ENCODE results near the gene COL1A1.

The COL1A1 gene

DNA sequence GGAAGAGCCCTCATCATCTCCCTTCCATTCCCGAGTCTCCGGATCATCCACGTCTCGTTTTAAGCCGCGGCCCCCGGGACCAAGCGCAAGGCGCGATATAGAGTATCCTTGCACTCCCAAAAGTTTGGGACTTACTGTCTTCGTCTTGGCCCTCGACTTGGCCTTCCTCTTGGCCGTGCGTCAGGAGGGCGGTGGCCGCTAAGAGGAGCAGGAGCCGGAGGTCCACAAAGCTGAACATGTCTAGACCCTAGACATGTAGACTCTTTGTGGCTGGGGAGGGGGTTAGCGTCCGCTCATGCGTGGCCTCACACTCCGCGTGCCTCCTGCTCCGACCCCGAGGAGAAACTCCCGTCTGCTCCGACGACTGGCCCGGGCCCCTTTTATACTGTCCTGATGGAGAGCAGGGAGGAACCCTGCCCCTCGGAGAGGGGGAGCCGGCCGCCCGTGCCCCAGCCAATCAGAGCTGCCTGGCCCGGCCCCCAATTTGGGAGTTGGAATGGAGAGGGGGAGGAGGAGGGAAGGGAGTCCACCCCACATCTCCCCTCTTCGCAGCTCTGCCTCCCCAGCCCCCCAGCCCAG, at the start of gene COL1A1:
TSS of gene COL1A1 (minus strand) at position 356 of the 579 bp plus-strand sequence. CDS start at position 238, 118 bp downstream.
- no peak for DNase-seq (ENCODE audit: low spot score)

DNA sequence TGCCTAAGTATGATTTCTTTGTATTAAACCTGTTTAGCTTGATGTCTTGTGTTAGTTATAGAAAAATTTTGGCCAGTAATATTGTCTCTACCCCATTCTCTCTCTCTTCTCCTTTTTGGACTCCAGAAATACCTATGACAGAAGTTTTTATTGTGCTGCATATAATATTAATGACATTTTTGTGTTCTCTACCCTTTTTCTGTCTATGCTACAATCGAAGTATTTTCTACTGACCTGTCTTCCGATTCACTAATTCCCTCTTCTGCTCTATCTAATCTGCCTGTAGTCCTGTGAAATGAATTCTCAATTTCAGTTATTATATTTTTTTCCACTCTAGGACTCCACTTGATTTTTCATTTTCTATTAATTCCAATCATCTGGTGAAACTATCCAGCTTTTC, 46.8 kb upstream of the COL1A1 start:
- no peak for DNase-seq (ENCODE audit: low spot score)

DNA sequence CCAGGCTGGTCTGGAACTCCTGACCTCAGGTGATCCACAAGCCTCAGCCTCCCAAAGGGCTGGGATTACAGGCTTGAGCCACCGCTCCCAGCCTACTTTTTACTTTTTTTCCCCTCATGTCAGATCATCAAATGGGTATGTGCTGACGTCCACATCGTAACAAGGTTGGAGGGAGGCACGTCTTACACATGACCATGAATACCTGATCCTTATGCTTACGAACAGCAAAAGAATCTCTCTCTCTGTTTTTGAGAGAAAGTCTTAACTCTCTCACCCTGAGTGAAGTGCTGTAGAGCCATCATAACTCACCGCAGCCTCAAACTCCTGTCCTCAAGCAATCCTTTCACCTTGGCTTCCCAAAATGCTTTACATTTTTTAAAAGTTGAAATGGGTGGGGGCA, 43.3 kb upstream of the COL1A1 start:
- no peak for DNase-seq (ENCODE audit: low spot score)

DNA sequence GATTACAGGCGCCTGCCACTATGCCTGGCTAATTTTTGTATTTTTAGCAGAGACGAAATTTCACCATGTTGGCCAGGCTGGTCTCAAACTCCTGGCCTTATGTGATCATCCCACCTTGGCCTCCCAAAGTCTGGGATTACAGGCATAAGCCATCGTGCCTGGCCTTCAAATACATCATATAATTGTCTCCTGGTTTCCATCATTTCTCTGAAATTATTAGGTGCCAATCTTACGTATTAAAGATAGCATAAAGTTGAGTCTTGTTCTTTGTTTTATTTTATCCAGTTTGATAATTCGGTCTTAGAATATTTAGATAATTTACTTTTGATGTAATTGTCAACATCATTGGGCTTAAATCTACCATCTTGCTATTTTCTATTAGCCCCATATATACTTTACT, 40.0 kb upstream of the COL1A1 start:
- no peak for DNase-seq (ENCODE audit: low spot score)

DNA sequence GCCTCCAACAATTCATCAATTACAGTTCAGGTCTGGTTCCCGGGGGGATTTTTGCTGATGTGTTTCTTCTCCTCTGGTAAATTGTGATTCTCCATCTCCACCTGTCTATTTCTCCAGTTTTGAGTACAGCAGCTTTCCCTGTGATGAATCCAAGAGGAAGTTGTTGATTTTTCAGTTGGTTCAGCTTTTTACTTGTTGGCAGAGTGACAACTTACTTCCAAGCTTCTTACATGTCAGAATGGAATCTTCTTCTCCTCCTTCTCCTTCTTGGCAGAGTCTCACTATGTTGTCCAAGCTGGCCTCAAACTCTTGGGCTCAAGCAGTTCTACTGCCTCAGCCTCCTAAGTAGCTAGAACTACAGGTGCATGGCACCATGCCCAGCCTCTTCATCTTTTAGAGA, 39.4 kb upstream of the COL1A1 start:
- no peak for DNase-seq (ENCODE audit: low spot score)

DNA sequence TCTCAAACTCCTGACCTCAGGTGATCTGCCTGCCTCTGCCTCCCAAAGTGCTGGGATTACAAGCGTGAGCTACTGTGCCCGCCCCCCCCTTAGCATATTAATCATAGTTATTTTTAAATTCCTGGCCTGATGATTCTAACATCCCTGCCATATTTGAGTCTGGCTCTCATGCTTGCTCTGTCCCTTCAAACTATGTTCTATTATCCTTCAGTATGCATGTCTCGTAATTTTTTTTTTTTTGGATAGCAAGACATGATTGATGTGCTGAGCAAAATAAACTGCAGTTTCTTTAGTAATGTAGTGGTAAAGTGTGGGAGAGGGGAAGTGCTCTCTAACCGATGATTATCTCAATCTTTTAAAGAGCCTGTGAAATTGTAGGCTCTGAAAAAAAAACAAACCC, 38.5 kb upstream of the COL1A1 start:
- DNase-seq (ENCODE audit: low spot score): no peak

DNA sequence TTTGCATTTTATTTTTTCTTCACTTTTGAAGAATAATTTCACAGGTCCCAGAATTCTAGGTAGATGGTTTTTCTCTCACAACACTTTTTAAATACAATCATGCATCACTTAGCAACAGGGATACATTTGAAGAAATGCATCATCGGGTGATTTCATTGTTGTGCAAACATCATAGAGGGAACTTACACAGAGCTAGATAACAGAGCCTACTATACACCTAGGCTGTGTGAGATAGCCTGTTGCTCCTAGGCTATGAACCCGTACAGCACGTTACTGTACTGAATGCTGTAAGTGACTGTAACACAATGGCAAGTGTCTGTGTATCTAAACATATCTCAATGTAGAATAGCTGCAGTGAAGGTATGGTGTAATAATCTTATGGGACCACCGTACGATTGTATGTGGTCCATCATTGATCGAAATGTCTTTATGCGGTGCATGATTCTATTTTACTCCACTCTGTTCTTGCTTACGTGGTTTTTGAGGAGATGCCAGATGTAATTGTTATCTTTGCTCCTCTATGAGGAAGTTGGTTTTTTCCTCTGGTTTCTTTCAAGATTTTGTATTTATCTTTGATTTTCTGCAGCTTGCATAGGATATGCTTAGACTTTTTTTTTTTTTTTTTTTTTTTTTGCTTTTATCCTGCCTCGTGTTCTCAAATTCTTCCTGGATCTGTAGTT, 37.3 kb upstream of the COL1A1 start:
- DNase-seq (ENCODE audit: low spot score): no peak

DNA sequence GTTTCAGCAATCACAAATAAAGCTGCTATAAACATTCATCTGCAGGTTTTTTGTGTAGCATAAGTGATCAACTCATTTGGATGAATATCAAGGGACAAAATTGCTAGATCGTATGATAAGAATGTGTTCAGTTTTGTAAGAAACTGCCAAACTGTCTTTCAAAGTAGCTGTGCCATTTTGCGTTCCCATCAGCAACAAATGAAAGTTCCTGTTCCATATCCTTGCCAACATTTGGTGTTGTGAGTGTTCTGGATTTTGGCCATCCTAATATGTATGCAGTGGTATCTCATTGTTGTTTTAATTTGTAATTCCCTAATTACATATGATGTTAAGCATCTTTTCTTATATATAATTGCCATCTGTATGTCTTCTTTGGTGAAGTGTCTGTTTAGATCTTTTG, 36.5 kb upstream of the COL1A1 start:
- no peak for DNase-seq (ENCODE audit: low spot score)

DNA sequence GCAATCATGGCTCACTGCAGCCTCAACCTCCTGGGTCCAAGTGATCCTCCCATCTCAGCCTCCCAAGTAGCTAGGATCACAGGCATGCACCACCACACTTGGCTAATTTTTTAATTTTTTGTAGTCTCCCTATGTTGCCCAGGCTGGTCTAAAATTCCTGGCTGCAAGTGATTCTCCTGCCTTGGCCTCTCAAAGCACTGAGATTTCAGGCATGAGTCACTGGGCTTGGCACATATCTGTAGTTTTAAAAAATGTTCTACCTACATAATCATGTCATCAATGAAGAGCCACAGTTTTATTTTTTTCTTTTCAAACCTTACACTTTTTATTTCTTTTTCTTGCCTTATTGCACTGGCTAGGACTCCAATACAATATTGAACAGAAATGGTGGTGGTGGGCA, 33.1 kb upstream of the COL1A1 start:
- no peak for DNase-seq (ENCODE audit: low spot score)

DNA sequence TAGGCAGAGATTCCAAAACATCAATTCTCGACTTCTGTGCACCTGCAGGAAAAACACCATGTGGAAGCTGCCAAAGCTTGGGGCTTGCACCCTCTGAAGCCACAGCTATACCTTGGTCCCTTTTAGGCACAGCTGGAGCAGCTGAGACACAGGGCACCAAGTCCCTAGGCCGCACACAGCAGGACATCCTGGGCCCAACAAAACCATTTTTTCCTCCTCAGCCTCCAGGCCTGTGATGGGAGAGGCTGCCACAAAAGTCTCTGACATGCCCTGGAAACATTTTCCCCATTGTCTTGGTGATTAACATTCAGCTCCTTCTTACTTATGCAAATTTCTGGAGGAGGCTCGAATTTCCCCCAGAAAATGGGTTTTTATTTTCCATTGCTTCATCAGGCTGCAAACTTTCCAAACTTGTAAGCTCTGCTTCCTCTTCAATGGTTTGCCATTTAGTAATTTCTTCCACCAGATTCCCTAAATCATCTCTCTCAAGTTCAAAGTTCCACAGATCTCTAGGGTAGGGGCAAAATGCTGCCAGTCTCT, 24.3 kb upstream of the COL1A1 start:
- no peak for DNase-seq (ENCODE audit: low spot score)

DNA sequence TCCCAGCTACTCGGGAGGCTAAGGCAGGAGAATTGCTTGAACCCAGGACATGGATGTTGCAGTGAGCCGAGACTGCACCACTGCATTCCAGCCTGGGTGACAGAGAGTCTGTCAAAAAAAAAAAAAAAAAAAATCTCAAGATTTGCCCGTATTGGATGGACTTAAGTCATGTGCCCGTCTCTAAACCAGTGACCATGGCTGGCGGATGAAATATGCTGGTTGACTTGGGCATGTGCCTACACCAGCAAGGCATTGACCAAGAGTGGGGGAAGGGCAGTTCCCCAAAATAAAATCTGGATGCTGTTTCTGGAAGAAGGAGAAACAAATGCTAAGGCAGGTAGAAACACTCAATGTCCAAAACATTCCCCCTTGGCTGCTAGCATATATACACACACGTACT, 21.5 kb upstream of the COL1A1 start:
- DNase-seq (ENCODE audit: low spot score): no peak

DNA sequence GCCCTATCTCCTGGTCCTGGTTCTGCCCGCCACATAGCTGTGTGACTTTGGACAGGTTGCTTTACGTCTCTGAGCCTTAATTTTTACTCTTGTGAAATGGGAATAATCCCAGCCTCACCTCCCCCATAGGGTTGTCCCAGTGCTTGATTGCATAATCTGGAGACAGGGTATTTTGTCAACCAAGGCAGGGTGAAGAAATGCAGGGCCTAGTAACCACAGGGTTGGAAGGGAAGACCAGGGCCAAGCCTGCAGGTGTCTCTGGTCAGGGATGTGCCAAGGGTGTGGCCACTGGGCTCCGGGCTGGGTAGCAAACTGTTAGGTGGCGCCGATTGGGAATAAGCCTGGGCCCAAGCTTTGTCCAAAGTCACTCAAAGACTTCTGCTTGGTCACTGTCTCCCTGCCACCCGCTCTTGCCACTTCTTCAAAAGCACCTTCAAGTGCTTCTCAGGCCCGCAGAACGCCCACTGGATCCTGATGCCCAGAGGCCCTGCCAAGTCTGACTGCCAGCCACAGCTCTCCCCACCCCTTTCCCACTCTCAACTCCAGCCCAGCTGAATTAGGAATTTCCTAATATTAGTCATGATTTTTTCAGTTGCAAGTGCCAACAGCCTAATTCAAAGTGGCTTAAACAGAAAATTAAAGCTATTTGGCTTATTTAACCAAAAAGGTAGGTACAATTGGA, 20.6 kb upstream of the COL1A1 start:
- DNase-seq (ENCODE audit: low spot score): no peak

DNA sequence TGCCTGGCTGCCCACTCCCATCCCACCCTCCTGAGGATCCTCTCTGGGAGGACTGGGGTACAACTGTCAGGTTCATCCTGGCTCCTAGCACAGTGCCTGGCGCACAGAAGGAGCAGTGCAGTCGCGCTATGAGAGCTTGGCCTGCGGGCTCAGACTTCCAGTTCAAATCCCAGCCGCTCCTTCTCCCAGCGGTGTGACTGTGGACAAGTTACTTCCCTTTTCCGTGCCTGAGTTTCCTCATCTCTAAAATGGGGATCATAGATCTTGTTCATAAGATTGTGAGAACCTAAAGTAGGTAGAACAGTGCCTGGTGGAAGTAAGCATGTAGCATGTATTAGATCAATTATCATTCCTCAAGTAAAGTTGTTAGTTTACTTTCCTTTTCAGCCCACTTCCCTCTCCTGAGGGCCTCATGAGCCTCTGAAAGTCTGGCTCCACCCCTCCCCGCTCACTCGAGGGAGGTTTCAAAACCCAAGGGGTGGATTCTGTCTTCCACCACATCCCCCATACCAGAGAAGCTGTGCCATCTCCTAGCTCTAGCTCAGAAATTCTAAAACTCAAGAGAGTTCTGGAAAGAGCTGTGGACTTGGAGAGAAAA, 19.9 kb upstream of the COL1A1 start:
- no peak for DNase-seq (ENCODE audit: low spot score)

DNA sequence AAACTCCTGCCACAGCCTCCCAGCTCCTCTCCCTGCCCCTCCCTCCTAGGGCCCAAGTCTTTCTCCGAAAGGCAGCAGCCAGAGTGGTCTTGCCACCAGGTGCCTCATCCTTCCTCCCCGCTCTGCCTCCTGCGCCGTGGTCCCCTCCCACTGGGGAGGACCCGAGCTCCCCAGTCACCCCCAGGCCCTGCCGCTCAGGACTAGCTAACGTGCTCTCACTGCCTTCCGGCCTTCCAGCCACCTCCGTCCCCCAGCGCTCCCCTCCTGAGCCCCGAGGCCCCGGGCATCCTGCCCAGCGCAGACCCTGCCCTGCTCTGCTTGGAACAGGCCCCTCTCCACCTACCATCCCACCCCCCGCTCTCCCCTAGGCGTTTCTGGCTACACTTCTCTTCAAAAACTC, 19.4 kb upstream of the COL1A1 start:
- no peak for DNase-seq (ENCODE audit: low spot score)

DNA sequence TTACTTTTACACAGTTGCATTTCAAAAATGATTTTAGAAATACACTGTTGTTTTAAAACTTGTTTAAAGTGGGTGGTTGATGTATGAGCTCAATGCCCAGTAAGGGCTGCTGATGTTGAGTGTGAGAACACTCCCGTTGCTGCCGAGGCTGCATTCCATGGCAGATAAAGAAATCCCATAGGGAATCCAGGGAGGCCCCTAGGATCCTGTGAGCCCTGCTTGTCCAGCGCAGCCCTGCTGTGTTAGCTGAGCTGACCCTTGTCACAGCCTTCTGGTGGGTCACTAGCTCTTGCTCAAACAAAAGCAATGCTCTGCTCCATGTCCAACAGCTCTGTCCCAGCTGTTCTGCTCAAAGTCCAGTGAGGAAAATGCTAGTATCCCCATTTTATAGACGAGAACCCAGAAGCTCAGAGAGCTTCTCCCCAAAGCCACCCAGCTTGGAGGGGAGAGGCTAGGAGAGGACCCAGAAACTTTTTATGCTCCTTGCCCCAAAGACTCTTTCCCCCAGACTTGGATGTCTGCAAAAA, 18.6 kb upstream of the COL1A1 start:
- DNase-seq (ENCODE audit: low spot score): no peak

DNA sequence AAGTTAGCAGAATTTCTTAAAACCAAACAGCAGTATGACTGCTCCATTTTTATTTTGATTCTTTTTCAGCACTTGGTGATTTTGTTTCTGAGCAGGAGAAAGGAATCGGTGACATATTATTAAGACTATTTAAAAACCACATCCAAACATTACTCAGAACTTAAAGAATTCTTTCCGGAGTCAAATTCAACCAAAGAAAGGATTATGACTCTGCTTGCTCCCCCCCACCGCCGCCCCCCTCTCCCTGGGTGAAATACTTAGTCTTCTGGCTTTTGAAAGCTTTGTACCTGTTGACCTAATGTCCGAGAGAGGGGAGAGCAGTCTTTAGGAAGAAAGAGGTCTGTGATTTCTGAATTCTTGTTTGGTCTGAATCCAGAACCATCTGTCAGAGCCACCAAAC, 17.9 kb upstream of the COL1A1 start:
- no peak for DNase-seq (ENCODE audit: low spot score)

DNA sequence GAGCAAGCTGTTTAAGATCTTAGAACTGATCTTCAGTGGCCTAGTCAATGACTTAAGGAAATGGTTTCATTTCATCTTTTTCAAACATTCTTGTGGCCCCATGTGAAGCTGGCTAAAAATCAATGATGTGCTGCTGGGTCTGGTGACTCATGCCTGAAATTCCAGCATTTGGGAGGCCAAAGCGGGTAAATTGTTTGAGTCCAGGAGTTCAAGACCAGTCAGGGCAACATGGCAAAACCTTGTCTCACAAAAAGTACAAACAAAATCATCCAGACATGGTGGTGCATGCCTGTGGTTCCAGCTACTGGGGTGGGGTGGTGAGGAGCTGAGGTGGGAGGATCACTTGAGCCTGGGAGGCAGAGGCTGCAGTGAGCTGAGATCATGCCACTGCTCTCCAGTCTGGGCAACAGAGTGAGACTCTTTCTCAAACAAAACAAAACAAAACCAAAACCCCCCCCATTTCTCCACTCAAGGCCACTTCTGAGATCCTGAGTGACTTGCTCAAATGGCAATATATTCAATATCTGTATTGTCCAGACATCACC, 17.4 kb upstream of the COL1A1 start:
- DNase-seq (ENCODE audit: low spot score): no peak

DNA sequence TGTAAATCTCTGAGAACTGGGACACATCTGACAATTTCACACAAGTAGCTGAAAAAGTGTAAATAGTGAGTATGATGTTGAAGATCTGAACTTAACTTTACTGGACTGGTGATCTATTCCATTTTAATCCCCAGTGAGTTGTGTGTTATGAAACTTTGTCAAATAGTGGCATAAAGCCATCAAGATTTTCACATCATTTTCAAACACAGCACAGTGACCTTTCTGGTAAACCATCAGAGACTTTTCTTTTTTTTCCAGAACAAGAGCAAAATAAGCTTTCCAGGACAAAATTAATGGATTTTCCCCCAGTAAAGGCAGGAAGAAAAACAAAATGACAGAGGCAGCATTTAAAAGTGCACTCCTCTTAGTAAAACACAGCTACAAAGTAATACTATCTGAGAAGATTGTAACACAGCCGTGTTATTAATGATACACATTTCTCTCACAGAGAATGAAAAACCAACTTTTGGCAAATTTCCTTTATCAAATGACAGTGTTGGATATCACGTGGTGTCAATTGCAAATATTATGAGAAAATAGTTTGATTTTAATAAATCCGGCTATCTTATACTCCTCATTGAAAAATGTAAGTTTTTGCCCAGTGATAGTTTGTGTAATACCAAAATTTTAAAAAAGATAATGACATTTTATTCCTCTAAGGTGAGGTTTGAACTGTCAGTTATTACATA, 16.8 kb upstream of the COL1A1 start:
- no peak for DNase-seq (ENCODE audit: low spot score)

DNA sequence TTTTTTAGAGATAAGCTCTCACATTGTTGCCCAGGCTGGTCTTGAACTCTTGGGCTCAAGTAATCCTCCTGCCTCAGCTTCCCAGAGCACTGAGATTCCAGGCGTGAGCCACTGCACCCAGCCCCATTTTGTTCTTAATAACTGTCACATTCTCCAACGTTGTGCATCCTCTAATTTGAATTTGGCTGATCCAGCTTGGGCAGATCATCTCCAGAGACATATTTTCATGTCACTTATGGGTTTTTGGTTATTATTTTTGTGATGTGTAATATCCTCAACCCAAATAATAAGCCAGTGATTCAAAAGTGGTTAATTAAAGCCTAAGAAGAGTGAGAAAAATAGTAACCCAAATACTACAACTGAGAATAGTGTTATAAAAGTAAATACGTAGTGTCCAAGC, 16.2 kb upstream of the COL1A1 start:
- DNase-seq (ENCODE audit: low spot score): no peak

DNA sequence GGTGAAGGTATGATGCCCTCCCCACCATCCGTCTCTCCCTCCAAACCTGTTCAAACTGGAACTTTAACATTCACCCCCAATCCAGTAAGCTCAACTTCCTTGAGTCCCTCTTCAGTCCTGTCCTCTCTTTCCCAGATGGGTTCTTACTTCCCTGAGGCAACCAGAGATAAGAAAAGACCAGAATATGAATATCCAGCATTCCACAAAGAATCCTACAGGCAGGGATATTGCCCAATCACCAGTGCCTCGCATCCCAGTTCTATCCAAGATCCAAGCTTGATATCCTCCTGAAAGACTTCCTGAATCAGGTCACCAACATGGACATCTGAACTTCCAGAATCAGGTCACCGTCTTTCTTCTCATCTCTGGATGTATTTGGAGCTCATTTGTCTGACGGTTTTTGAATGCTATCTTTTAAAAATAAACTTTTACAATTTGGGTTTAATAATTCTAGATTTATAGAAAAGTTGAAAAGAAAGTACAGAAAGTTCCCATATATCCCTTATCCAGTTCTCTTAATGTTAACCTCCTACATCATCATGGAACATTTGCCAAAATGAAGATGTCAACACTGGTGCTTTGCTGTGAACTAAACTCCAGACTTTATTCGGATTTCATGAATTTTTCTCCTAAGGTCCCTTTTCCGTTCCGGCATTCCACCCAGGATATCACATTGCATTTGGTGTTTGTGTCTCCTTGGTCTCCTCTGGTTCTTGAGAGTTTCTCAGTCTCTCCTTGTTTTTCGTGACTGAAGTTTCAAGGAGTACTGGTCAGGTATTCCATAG, 13.7 kb upstream of the COL1A1 start:
- no peak for DNase-seq (ENCODE audit: low spot score)

All from activated CD4-positive, alpha-beta T cell treated with anti-CD3 and anti-CD28 coated beads, Interleukin-2, Interleukin-4, amounts not matched to agents 100 ng/mL and 50 ng/mL, durations not matched to agents 16 hours and 8 hours (primary cell).